K562 (cell line): ENCODE data around the gene RABEPK.

Experiments used
- GATAD2B ChIP-seq: fragments of 450-650 bp; IDR thresholded peaks from 2 replicates; pipeline ENCODE4 v1.6.1; 2017; ENCODE audit warnings: mild to moderate bottlenecking, borderline replicate concordance
- KAT7 ChIP-seq: sonication (generic); formaldehyde crosslinking; IDR thresholded peaks from 2 replicates; pipeline ENCODE4 v1.8.0; 2022; ENCODE audit warnings: missing genetic modification reagents, mild to moderate bottlenecking, borderline replicate concordance
- POLR2A ChIP-seq: fragments of 450-650 bp; conservative IDR thresholded peaks from 2 replicates; pipeline ENCODE4 v1.6.1; 2016
- RB1 ChIP-seq: fragments of 450-650 bp; IDR thresholded peaks from 2 replicates; pipeline ENCODE4 v1.6.1; 2017; ENCODE audit warnings: low read depth, mild to moderate bottlenecking
- TF ChIP-seq, protein P1 (sequence below), 3 experiments: IDR thresholded peaks in 2 of 3; conservative IDR thresholded peaks in 1 of 3; 2 replicates each; pipeline ENCODE4 v1.5.1; 2011 to 2012; ENCODE audit warnings: low read length in 3 of 3, mild to moderate bottlenecking in 3 of 3, control low read depth in 2 of 3, improper control_type of control experiment in 1 of 3, inconsistent platforms in 1 of 3, low read depth in 1 of 3, mixed read lengths in 1 of 3, moderate library complexity in 1 of 3; ENCODE audit not compliant: insufficient read depth in 2 of 3

GRCh38 chr9:125235804-125236519, 35.6 kb downstream of the RABEPK start:
- TF ChIP-seq, protein P1, sequence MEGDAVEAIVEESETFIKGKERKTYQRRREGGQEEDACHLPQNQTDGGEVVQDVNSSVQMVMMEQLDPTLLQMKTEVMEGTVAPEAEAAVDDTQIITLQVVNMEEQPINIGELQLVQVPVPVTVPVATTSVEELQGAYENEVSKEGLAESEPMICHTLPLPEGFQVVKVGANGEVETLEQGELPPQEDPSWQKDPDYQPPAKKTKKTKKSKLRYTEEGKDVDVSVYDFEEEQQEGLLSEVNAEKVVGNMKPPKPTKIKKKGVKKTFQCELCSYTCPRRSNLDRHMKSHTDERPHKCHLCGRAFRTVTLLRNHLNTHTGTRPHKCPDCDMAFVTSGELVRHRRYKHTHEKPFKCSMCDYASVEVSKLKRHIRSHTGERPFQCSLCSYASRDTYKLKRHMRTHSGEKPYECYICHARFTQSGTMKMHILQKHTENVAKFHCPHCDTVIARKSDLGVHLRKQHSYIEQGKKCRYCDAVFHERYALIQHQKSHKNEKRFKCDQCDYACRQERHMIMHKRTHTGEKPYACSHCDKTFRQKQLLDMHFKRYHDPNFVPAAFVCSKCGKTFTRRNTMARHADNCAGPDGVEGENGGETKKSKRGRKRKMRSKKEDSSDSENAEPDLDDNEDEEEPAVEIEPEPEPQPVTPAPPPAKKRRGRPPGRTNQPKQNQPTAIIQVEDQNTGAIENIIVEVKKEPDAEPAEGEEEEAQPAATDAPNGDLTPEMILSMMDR (IDR thresholded peaks at IDR 0.05 in 2 of 3, conservative IDR thresholded peaks at IDR 0.05 in 1 of 3; ENCODE audit: insufficient read depth in 2 of 3, low read depth in 1 of 3, low read length in 3 of 3): no peak
- TF ChIP-seq GATAD2B (no peak), POLR2A (no peak), KAT7 (CRISPR knock-in tag) (no peak), RB1 (no peak)
